HEK293T (cell line): Measurements from ENCODE around the gene ZBTB4.

ENCODE experiments used
- CTCF ChIA-PET: fragments of 350-600 bp; formaldehyde crosslinking; extraction: SDS; loops from one replicate; lab custom pipeline; 2021; ENCODE audit warnings: antibody characterized with exemption, inconsistent platforms; lab: Yijun Ruan, JAX
- POLR2A ChIA-PET: fragments of 350-600 bp; formaldehyde crosslinking; extraction: SDS; loops from one replicate; lab custom pipeline; 2020; ENCODE audit warnings: antibody characterized with exemption, inconsistent platforms; lab: Yijun Ruan, JAX
- DNase-seq: peaks from one replicate; pipeline ENCODE4 v3.0.0; 2012; ENCODE audit warnings: mixed read lengths; ENCODE audit errors: extremely low spot score
- ARNT ChIP-seq: fragments of 450-650 bp; IDR thresholded peaks from 2 replicates; pipeline ENCODE4 v1.6.1; 2017; ENCODE audit warnings: mild to moderate bottlenecking
- BHLHE40 ChIP-seq: fragments of 450-650 bp; IDR thresholded peaks from 2 replicates; pipeline ENCODE4 v1.6.1; 2016; ENCODE audit warnings: mild to moderate bottlenecking, moderate library complexity, borderline replicate concordance
- CTBP1 ChIP-seq: fragments of 450-650 bp; IDR thresholded peaks from 2 replicates; pipeline ENCODE4 v1.6.1; 2016; ENCODE audit warnings: borderline replicate concordance
- ELF4 ChIP-seq: fragments of 450-650 bp; IDR thresholded peaks from 2 replicates; pipeline ENCODE4 v1.6.1; 2017; ENCODE audit warnings: antibody characterized with exemption
- FOXA1 ChIP-seq: fragments of 450-650 bp; IDR thresholded peaks from 2 replicates; pipeline ENCODE4 v1.6.1; 2016; ENCODE audit warnings: mild to moderate bottlenecking
- FOXK2 ChIP-seq: fragments of 450-650 bp; IDR thresholded peaks from 2 replicates; pipeline ENCODE4 v1.6.1; 2016; ENCODE audit warnings: mild to moderate bottlenecking
- FOXM1 ChIP-seq: fragments of 450-650 bp; IDR thresholded peaks from 2 replicates; pipeline ENCODE4 v1.6.1; 2017; ENCODE audit warnings: mild to moderate bottlenecking, borderline replicate concordance
- HDGF ChIP-seq: fragments of 450-650 bp; IDR thresholded peaks from 2 replicates; pipeline ENCODE4 v1.6.1; 2017; ENCODE audit warnings: antibody characterized with exemption, borderline replicate concordance
- L3MBTL2 ChIP-seq: fragments of 450-650 bp; conservative IDR thresholded peaks from 2 replicates; pipeline ENCODE4 v1.6.1; 2016; ENCODE audit warnings: mild to moderate bottlenecking
- LEF1 ChIP-seq: fragments of 450-650 bp; IDR thresholded peaks from 2 replicates; pipeline ENCODE4 v1.6.1; 2017; ENCODE audit warnings: mild to moderate bottlenecking, borderline replicate concordance
- NFRKB ChIP-seq: fragments of 450-650 bp; IDR thresholded peaks from 2 replicates; pipeline ENCODE4 v1.6.1; 2016; ENCODE audit warnings: mild to moderate bottlenecking, moderate library complexity
- PKNOX1 ChIP-seq: fragments of 450-650 bp; IDR thresholded peaks from 2 replicates; pipeline ENCODE4 v1.6.1; 2016
- SP1 ChIP-seq: fragments of 450-650 bp; IDR thresholded peaks from 2 replicates; pipeline ENCODE4 v1.6.1; 2017
- SUZ12 ChIP-seq: fragments of 450-650 bp; IDR thresholded peaks from 2 replicates; pipeline ENCODE4 v1.6.1; 2016; ENCODE audit warnings: mild to moderate bottlenecking
- TARDBP ChIP-seq: fragments of 450-650 bp; IDR thresholded peaks from 2 replicates; pipeline ENCODE4 v1.6.1; 2016
- ZNF384 ChIP-seq: fragments of 450-650 bp; IDR thresholded peaks from 2 replicates; pipeline ENCODE4 v1.6.1; 2016

Gene ZBTB4

GRCh38 chr17:7512824-7513540 lies 33.6 kb upstream of the ZBTB4 start:
- DNase-seq, result no peak
- TF ChIP-seq L3MBTL2 (no peak), HDGF (no peak)
- CTCF ChIA-PET, result interaction anchor here (0.7 to 4.4 kb wide), 2 partner anchors 10 to 48 kb away, joined by 3 to 43 read pairs; partner anchors contain the start of gene SENP3
- POLR2A ChIA-PET, result interaction anchor here (0.8 to 4.0 kb wide), 2 partner anchors 48 to 109 kb away, joined by 3 to 25 read pairs; partner anchors contain the start of gene TMEM256

- TF ChIP-seq FOXA1 (no peak), NFRKB (no peak), PKNOX1 (no peak), ARNT (no peak), ZNF384 (no peak)
- POLR2A ChIA-PET, result no interaction called here
- CTCF ChIA-PET, result no interaction called here
Observed at GRCh38 chr17:7512105-7512504, 32.7 kb upstream of the ZBTB4 start.

GRCh38 chr17:7511108-7511507 lies 31.7 kb upstream of the ZBTB4 start:
- DNase-seq, result no peak
- TF ChIP-seq HDGF, result no peak
- TF ChIP-seq ELF4, result no peak
- TF ChIP-seq LEF1, result no peak
- TF ChIP-seq ARNT, result no peak
- POLR2A ChIA-PET, result interaction anchor here (1.3 kb wide), 1 partner anchor 49 kb away, joined by 5 read pairs; no protein-coding TSS in a partner anchor
- CTCF ChIA-PET, result no interaction called here

More at GRCh38 chr17:7512105-7512504, 32.7 kb upstream of the ZBTB4 start:
- no peak for DNase-seq

DNA sequence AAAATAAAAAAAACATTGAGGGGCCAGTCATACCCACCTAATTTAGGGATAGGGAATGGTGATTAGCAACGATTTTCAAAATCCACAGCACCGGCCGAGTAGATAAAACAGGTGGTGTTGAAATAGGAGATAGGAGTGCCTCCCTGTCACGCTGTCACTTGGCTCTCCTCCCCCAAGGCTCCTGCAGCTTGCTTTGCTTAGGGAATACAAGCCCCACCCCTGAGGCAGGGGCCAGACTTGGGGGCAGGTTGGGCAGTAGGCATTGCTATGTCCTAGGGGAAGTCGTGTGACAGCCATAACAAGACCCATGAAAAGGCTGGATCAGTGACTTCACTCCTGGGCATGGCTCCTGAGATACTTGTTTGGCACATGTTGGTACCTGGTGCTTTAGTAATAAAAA lies 30.5 kb upstream of the ZBTB4 start:
- DNase-seq, result no peak
- TF ChIP-seq FOXA1 (no peak), FOXM1 (no peak), BHLHE40 (no peak), SP1 (no peak), HDGF (no peak), PKNOX1 (no peak), L3MBTL2 (no peak), CTBP1 (no peak), FOXK2 (no peak)
- ChIA-PET CTCF (no interaction called here), POLR2A (interaction anchor here (0.7 to 2.8 kb wide), 3 partner anchors 13 to 51 kb away, joined by 3 to 9 read pairs (median 4); partner anchors contain the start of gene SENP3)

DNA sequence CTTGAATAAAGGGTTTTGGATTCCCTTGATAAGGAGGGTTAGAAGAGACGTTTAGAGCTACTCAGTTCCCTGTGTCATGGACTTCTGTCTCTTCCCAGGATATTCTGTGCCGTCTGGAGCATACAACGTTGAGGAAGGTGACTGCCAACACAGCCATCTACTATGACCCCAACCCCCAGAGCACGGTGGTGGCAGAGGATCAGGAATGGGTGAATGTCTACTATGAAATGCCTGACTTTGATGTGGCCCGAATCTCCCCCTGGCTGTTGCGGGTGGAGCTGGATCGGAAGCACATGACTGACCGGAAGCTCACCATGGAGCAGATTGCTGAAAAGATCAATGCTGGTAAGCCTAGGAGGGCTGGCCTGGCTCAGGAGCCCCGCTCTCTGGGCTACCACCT lies 29.4 kb upstream of the ZBTB4 start:
- CTCF ChIA-PET, result interaction anchor here (0.6 kb wide), 1 partner anchor 12 kb away, joined by 4 read pairs; no protein-coding TSS in a partner anchor
- no peak for DNase-seq
- POLR2A ChIA-PET, result interaction anchor here (1.0 to 2.8 kb wide), 3 partner anchors 23 to 105 kb away, joined by 3 to 9 read pairs (median 4); partner anchors contain the start of genes SENP3 and TMEM256
- no peak for TF ChIP-seq BHLHE40
- no peak for TF ChIP-seq LEF1
- no peak for TF ChIP-seq PKNOX1
- TF ChIP-seq CTBP1, result no peak
- TF ChIP-seq TARDBP, result no peak
- TF ChIP-seq SUZ12, result no peak
- TF ChIP-seq FOXK2, result no peak
- no peak for TF ChIP-seq L3MBTL2
- no peak for TF ChIP-seq HDGF
- no peak for TF ChIP-seq SP1
- TF ChIP-seq FOXA1, result no peak
- TF ChIP-seq ZNF384, result no peak
- no peak for TF ChIP-seq ARNT
- TF ChIP-seq NFRKB, result no peak

DNA sequence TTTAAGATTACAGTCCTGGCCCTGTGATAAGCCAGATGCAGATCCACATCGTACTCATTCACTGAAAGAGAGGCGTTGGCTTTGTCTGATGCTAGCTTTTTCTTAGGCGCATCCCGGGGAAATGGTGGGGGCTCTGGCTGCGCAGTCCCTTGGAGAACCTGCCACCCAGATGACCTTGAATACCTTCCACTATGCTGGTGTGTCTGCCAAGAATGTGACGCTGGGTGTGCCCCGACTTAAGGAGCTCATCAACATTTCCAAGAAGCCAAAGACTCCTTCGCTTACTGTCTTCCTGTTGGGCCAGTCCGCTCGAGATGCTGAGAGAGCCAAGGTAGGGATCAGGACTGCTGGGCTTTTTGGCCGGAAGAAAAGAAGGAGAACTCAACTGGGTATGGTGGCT lies 28.7 kb upstream of the ZBTB4 start:
- no peak for TF ChIP-seq BHLHE40
- no peak for TF ChIP-seq ARNT
- TF ChIP-seq ZNF384, result no peak
- TF ChIP-seq NFRKB, result no peak
- TF ChIP-seq HDGF, result no peak
- no peak for TF ChIP-seq LEF1
- no peak for TF ChIP-seq CTBP1
- no peak for TF ChIP-seq SUZ12
- no peak for TF ChIP-seq FOXM1
- ChIA-PET CTCF (no interaction called here), POLR2A (interaction anchor here (2.8 kb wide), 1 partner anchor 53 kb away, joined by 9 read pairs; the partner anchor contains the start of gene SENP3)
- no peak for DNase-seq

GRCh38 chr17:7503521-7503920 lies 24.1 kb upstream of the ZBTB4 start:
- no peak for DNase-seq
- ChIA-PET CTCF (no interaction called here), POLR2A (no interaction called here)
- TF ChIP-seq TARDBP, result no peak
- TF ChIP-seq SP1, result no peak
- no peak for TF ChIP-seq FOXM1
- TF ChIP-seq BHLHE40, result no peak
- no peak for TF ChIP-seq NFRKB
- no peak for TF ChIP-seq FOXA1
- TF ChIP-seq LEF1, result no peak
- no peak for TF ChIP-seq L3MBTL2
- TF ChIP-seq ARNT, result no peak
- TF ChIP-seq ZNF384, result no peak
- no peak for TF ChIP-seq PKNOX1
- TF ChIP-seq FOXK2, result no peak
- TF ChIP-seq HDGF, result no peak
